ENCODE data around the gene TDRD15.
"Not testable (repeated sequence)": the region's sequence is repeated elsewhere in the genome, so short reads cannot be mapped to it uniquely, and the experiment has no call there.

Gene TDRD15

GRCh38 chr2:21148718-21149117 lies 24.9 kb downstream of the TDRD15 start:
- no peak for FAIRE-seq

- FAIRE-seq = not testable (repeated sequence)
Observed at GRCh38 chr2:21151234-21151633, 27.5 kb downstream of the TDRD15 start.

GRCh38 chr2:21155365-21156136 lies 31.8 kb downstream of the TDRD15 start:
- no peak for FAIRE-seq

- no peak for FAIRE-seq
Observed at GRCh38 chr2:21161122-21161521, 37.4 kb downstream of the TDRD15 start.

GRCh38 chr2:21161832-21162614 lies 38.3 kb downstream of the TDRD15 start:
- no peak for FAIRE-seq

GRCh38 chr2:21162615-21162878 lies 38.8 kb downstream of the TDRD15 start:
- no peak for FAIRE-seq

- FAIRE-seq = no peak
Observed at GRCh38 chr2:21163213-21163612, 39.4 kb downstream of the TDRD15 start.

- FAIRE-seq = no peak
Observed at GRCh38 chr2:21165350-21165749, 41.6 kb downstream of the TDRD15 start.

GRCh38 chr2:21175895-21176646 lies 52.3 kb downstream of the TDRD15 start:
- FAIRE-seq = no peak

GRCh38 chr2:21181957-21182356 lies 58.2 kb downstream of the TDRD15 start:
- FAIRE-seq = no peak

GRCh38 chr2:21183306-21183705 lies 59.5 kb downstream of the TDRD15 start:
- no peak for FAIRE-seq

GRCh38 chr2:21183726-21184125 lies 60.0 kb downstream of the TDRD15 start:
- no peak for FAIRE-seq

GRCh38 chr2:21191535-21191934 lies 67.8 kb downstream of the TDRD15 start:
- no peak for FAIRE-seq

All from islet of Langerhans (tissue), 1 donor.